Measurements from ENCODE around the gene ATG2A. TPM values are rescaled to one million over a fixed set of nuclear protein-coding genes. Genes with fewer than 3 reads are reported as not detected.

ATG2A gene
- total and polyA plus RNA-seq, 10 of the 15 experiments (the other 5 are each of a cell fraction or from before 2014, with no cell fraction given): 0.08 to 19.0 (median 4.6) TPM

DNA sequence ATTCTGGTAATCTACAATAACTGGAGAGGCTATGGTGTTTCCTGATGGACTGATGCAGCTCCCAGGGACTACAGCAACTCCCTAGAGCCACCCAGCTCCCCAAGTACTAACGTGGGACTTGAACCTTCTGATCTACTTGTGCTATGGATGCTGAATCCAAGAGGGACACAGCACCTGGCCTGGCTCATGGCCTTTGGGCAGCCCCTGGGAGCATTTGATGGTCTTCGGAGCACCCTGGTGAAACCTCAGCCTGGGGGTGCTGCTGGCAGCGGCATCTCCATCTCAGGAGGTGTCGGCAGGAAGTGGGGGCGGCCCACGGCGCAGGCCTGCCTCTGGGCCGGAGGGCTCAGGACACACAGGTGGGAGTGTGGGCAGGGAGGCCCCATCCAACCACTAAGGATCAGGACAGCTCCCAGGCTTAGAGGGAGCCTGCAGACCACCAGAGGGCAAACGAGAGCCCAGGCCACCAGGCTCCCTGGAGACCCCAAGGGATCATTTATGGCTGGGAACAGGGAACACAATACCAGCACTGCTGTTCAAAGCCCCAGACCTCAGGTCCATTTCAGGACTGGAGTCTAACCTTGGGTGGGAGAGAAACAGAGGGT is 47.3 kb downstream of the ATG2A start (continued):
- no peak for TF ChIP-seq PAX5 (IDR thresholded peaks at IDR 0.05; ENCODE audit: borderline replicate concordance, low read depth, low read length)
- TF ChIP-seq IRF4 (IDR thresholded peaks at IDR 0.05; ENCODE audit: low read depth, low read length): no peak
- TF ChIP-seq, protein P1, sequence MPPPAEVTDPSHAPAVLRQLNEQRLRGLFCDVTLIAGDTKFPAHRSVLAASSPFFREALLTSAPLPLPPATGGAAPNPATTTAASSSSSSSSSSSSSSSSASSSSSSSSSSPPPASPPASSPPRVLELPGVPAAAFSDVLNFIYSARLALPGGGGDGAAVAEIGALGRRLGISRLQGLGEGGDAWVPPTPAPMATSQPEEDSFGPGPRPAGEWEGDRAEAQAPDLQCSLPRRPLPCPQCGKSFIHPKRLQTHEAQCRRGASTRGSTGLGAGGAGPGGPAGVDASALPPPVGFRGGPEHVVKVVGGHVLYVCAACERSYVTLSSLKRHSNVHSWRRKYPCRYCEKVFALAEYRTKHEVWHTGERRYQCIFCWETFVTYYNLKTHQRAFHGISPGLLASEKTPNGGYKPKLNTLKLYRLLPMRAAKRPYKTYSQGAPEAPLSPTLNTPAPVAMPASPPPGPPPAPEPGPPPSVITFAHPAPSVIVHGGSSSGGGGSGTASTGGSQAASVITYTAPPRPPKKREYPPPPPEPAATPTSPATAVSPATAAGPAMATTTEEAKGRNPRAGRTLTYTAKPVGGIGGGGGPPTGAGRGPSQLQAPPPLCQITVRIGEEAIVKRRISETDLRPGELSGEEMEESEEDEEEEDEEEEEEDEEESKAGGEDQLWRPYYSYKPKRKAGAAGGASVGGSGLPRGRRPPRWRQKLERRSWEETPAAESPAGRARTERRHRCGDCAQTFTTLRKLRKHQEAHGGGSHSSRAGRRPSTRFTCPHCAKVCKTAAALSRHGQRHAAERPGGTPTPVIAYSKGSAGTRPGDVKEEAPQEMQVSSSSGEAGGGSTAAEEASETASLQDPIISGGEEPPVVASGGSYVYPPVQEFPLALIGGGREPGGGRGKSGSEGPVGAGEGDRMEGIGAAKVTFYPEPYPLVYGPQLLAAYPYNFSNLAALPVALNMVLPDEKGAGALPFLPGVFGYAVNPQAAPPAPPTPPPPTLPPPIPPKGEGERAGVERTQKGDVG (CRISPR knock-in tag; IDR thresholded peaks at IDR 0.05): no peak
- TF ChIP-seq, protein P2, sequence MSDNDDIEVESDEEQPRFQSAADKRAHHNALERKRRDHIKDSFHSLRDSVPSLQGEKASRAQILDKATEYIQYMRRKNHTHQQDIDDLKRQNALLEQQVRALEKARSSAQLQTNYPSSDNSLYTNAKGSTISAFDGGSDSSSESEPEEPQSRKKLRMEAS (IDR thresholded peaks at IDR 0.05; ENCODE audit: low read depth, low read length): no peak
- TF ChIP-seq, protein P3, sequence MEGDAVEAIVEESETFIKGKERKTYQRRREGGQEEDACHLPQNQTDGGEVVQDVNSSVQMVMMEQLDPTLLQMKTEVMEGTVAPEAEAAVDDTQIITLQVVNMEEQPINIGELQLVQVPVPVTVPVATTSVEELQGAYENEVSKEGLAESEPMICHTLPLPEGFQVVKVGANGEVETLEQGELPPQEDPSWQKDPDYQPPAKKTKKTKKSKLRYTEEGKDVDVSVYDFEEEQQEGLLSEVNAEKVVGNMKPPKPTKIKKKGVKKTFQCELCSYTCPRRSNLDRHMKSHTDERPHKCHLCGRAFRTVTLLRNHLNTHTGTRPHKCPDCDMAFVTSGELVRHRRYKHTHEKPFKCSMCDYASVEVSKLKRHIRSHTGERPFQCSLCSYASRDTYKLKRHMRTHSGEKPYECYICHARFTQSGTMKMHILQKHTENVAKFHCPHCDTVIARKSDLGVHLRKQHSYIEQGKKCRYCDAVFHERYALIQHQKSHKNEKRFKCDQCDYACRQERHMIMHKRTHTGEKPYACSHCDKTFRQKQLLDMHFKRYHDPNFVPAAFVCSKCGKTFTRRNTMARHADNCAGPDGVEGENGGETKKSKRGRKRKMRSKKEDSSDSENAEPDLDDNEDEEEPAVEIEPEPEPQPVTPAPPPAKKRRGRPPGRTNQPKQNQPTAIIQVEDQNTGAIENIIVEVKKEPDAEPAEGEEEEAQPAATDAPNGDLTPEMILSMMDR (IDR thresholded peaks at IDR 0.05 in 2 of 3, conservative IDR thresholded peaks at IDR 0.05 in 1 of 3; ENCODE audit: control insufficient read depth in 2 of 3, extremely low read depth in 1 of 3, insufficient read depth in 1 of 3, low read depth in 3 of 3, low read length in 3 of 3): peak; percentile 38 to 65 (median 41); a peak in 4 of 6 replicates
- TF ChIP-seq, protein P4, sequence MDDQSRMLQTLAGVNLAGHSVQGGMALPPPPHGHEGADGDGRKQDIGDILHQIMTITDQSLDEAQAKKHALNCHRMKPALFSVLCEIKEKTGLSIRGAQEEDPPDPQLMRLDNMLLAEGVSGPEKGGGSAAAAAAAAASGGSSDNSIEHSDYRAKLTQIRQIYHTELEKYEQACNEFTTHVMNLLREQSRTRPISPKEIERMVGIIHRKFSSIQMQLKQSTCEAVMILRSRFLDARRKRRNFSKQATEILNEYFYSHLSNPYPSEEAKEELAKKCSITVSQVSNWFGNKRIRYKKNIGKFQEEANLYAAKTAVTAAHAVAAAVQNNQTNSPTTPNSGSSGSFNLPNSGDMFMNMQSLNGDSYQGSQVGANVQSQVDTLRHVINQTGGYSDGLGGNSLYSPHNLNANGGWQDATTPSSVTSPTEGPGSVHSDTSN (IDR thresholded peaks at IDR 0.05; ENCODE audit: insufficient replicate concordance, low read depth, low read length): no peak
- TF ChIP-seq CREM (IDR thresholded peaks at IDR 0.05; ENCODE audit: low read depth): no peak
- no peak for TF ChIP-seq FOXM1 (IDR thresholded peaks at IDR 0.05; ENCODE audit: low read depth, low read length)
- TF ChIP-seq MEF2B (IDR thresholded peaks at IDR 0.05; ENCODE audit: partially characterized antibody, poor library complexity, severe bottlenecking): peak; percentile 73
- TF ChIP-seq SMC3 (IDR thresholded peaks at IDR 0.05; ENCODE audit: borderline replicate concordance, low read length): peak; percentile 24; the same call in 1 of the 2 replicates
- TF ChIP-seq PML (IDR thresholded peaks at IDR 0.05; ENCODE audit: low read length): no peak
- no peak for TF ChIP-seq CBX5 (IDR thresholded peaks at IDR 0.05; ENCODE audit: low read depth)
- no peak for TF ChIP-seq SREBF1 (IDR thresholded peaks at IDR 0.05; ENCODE audit: low read length)
- TF ChIP-seq EP300 (IDR thresholded peaks at IDR 0.05; ENCODE audit: borderline replicate concordance in 1 of 2, control insufficient read depth in 1 of 2, low read depth in 2 of 2, low read length in 2 of 2): no peak
- TF ChIP-seq, protein P5, sequence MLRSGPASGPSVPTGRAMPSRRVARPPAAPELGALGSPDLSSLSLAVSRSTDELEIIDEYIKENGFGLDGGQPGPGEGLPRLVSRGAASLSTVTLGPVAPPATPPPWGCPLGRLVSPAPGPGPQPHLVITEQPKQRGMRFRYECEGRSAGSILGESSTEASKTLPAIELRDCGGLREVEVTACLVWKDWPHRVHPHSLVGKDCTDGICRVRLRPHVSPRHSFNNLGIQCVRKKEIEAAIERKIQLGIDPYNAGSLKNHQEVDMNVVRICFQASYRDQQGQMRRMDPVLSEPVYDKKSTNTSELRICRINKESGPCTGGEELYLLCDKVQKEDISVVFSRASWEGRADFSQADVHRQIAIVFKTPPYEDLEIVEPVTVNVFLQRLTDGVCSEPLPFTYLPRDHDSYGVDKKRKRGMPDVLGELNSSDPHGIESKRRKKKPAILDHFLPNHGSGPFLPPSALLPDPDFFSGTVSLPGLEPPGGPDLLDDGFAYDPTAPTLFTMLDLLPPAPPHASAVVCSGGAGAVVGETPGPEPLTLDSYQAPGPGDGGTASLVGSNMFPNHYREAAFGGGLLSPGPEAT (IDR thresholded peaks at IDR 0.05; ENCODE audit: low read depth): 0 out of 2 replicates have a peak, but pooled peaks have one; percentile 8
- 0 out of 2 replicates have a peak, but pooled peaks have one; percentile 26 for TF ChIP-seq TBL1XR1 (IDR thresholded peaks at IDR 0.05; ENCODE audit: low read depth, low read length)
- TF ChIP-seq, protein P6, sequence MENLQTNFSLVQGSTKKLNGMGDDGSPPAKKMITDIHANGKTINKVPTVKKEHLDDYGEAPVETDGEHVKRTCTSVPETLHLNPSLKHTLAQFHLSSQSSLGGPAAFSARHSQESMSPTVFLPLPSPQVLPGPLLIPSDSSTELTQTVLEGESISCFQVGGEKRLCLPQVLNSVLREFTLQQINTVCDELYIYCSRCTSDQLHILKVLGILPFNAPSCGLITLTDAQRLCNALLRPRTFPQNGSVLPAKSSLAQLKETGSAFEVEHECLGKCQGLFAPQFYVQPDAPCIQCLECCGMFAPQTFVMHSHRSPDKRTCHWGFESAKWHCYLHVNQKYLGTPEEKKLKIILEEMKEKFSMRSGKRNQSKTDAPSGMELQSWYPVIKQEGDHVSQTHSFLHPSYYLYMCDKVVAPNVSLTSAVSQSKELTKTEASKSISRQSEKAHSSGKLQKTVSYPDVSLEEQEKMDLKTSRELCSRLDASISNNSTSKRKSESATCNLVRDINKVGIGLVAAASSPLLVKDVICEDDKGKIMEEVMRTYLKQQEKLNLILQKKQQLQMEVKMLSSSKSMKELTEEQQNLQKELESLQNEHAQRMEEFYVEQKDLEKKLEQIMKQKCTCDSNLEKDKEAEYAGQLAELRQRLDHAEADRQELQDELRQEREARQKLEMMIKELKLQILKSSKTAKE (IDR thresholded peaks at IDR 0.05; ENCODE audit: low read depth, poor library complexity, severe bottlenecking): no peak
